Epithelial cell of esophagus (primary cell): Measurements from ENCODE around the gene IGBP1.
A peak's percentile ranks its signal among the peaks of the same experiment; 100 is the strongest.

Source experiments
- DNase-seq: peaks from one replicate; pipeline ENCODE4 v3.0.0; 2010; ENCODE audit warnings: low read depth
- H3K4me3 ChIP-seq: 2 replicates; pipeline ENCODE4 v1.5.1; 2011; ENCODE audit warnings: mild to moderate bottlenecking, low read length, control low read depth
- CTCF ChIP-seq: IDR thresholded peaks from 2 replicates; pipeline ENCODE4 v1.5.1; 2011; ENCODE audit warnings: low read depth, mild to moderate bottlenecking, low read length, control low read depth, inconsistent platforms; ENCODE audit not compliant: insufficient read depth; ENCODE audit errors: missing control alignments

Gene IGBP1

DNA sequence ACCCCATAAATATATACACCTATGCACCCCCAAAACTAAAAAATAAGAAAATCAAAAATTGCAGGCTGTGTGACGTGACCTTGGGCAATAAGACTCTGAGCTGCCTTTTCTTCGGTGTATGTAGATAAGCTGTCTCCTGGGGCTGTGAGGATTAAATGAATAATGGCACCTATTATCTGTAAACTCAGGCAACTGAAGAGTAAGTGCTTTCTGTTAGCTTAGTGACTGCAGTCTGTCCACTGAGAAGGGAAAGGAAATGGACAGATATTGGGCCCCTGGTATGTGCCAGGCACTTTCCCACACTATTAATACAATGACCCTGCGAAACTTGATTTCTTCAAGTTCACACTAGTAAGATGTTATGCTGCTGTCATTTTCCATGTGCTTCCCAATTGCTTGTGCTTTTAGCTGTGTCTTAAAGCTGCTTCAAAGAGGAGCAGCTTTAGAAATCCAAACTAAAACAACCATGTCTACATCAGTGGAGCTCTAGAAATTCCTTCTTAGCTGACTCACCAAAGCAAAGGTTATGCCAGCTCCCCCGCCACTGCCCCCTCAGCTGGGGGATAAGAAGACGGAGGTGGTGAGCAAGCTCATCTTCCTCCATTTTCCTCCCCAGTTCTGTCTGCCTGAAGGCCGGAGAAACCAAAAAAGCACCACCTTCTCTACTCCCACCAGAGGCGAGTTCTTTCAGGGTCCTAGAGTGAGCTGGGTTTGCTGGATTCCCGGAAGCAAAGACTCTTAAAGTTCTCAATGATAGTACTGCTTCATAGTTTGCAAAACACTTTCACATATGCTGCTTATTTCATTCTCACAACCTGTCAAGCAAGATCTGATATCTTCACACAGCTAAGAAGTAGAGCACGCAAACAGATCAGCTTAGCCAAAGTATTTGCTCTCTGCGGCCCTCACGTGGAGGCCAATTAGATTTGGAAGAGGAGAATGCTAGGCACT lies 35.3 kb downstream of the IGBP1 start:
- peak; percentile 38 for DNase-seq
- no peak overlapping the region for H3K4me3 ChIP-seq

DNA sequence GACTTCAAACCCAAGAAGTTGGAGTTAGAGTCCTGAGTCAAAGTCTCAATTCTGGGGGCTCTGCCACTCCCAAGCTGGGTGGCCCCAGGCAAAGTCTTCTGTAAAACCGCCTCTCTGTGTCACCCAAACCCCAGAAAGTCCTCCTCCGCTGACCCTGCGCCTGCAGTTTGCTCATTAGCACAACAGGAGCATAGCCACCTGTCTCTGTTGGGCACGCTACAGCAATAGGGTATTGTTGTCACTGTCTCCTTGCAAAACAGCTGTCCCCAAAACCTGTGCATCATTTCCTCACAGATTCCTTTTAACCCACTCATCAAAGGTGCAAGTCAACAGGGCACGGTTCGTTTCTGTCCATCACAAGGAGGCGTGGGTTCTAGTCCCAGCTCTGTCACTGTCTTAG lies 36.0 kb downstream of the IGBP1 start:
- H3K4me3 ChIP-seq = no peak overlapping the region
- TF ChIP-seq CTCF = no peak
- no peak for DNase-seq

More for the DNA sequence above, 35.3 kb downstream of the IGBP1 start:
- no peak for TF ChIP-seq CTCF

DNA sequence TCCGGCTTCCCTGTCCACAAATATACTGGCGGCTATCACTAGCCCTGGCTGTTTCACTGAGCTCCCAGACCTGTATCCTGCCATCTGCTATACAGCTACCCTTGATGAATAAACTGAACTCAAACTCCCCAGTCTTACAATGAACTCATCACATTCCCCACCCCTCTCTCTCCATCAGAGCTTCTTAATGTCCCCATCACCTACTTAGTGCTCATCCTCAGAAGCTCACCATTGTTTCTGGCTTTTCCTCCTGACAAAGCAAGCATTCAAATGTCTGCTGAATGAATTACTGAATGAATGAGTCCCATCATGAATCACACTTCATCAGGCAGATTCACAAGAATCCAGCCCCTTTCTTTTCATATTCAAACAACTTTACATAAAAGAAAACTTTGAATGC lies 38.4 kb downstream of the IGBP1 start:
- TF ChIP-seq CTCF = no peak
- no peak overlapping the region for H3K4me3 ChIP-seq
- DNase-seq = peak; percentile 39

- TF ChIP-seq CTCF = no peak
- DNase-seq = peak; percentile 3
- H3K4me3 ChIP-seq = no peak overlapping the region
Observed at GRCh38 chrX:70172221-70172620, 39.0 kb downstream of the IGBP1 start.

DNA sequence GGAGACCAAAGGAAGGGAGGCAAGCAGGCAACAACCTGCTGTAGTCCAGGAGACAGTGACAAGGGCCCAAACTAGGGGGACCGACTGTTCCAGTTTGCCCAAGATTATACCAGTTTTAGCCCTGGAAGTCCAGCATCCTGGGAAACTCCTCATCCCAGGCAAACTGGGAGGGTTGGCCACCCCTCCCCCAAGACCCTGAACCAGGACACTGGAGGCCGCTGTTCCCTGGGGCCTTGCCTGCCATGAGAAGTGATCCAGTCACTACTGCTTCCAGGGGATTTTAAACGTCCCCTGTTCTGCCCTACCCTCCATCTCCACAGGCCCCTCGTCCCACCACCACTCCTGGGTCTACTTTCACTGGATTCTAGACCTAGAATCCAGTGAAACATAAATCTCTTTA lies 39.7 kb downstream of the IGBP1 start:
- H3K4me3 ChIP-seq = no peak overlapping the region
- DNase-seq = no peak
- no peak for TF ChIP-seq CTCF

DNA sequence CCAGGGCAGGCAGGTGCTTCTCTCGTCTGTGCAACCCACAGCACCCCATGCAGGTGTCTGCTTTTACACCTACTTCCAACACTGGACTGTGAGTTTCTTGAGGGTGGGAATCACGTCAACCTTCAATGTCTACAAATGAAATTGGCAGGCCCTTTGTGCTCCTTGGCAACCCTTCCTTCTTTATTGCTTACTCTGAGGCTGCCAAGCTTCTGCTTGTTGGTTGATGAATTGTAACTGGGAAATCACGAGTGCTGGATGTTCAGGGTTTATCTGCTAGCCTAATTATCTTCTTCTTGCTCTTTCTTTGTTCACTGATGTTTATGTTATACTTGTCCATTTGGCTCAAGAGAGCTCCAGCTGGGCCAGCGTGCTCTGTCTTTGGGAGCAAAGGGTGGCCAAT lies 41.5 kb downstream of the IGBP1 start:
- TF ChIP-seq CTCF = no peak
- DNase-seq = no peak
- no peak overlapping the region for H3K4me3 ChIP-seq

DNA sequence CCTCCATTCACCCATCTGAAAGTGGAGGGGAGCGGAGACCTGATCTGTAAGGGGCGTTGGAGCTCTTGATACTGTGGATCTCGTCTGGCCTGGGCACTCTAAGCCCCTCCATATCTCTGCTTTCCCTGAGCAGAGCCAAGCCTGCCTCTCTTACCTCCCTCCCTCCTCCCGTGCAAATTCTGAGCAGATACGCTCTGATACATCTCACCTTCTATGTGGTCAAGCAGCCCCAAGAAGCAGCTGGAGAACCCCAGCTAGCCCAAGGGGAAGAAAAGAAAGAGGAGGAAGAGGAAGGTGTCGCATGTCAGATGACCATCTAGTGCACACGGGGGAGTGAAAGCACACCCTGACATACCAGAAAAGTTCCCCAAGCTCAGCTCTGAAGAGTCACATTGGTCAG lies 42.1 kb downstream of the IGBP1 start:
- no peak for DNase-seq
- TF ChIP-seq CTCF = no peak
- no peak overlapping the region for H3K4me3 ChIP-seq
